Measurements from ENCODE around the gene TNFAIP1. TPM values are rescaled to one million over a fixed set of nuclear protein-coding genes. Genes with fewer than 3 reads are reported as not detected.

TNFAIP1 gene
- polyA plus RNA-seq, 2 of the 4 experiments (the other 2 are of a cell fraction), result 38.8 to 68.3 TPM

GRCh38 chr17:28367641-28368305 lies 32.2 kb downstream of the TNFAIP1 start:
- Histone ChIP-seq H3K4me1 (peaks cover 28% of the 10 kb centered on the region), H3K4me3 (no peak overlapping the region), H3K9me3 (no peaks in the 10 kb centered on the region), H3K4me2 (no peak overlapping the region), H3K27ac (peak overlapping the region in 1 of 2 experiments; percentile 87; a peak in 3 of 6 replicates)
- FAIRE-seq (no peak), DNase-seq (ENCODE audit: low read depth in 1 of 2, low spot score in 1 of 2) (no peak), ATAC-seq (no peak)
- TF ChIP-seq CBX8 (IDR thresholded peaks at IDR 0.05) (no peak), CHD2 (IDR thresholded peaks at IDR 0.05; ENCODE audit: low read length, partially characterized antibody) (no peak), POLR2AphosphoS2 (conservative IDR thresholded peaks at IDR 0.05; ENCODE audit: low read length) (no peak), RAD21 (conservative IDR thresholded peaks at IDR 0.05 in 1 of 2, IDR thresholded peaks at IDR 0.05 in 1 of 2) (no peak), NR3C1 (IDR thresholded peaks at IDR 0.05) (no peak), NFE2L2 (conservative IDR thresholded peaks at IDR 0.05; ENCODE audit: low read length) (no peak), KDM5A (IDR thresholded peaks at IDR 0.05) (no peak), TFCP2L1 (CRISPR knock-in tag; IDR thresholded peaks at IDR 0.05) (no peak), PHF8 (IDR thresholded peaks at IDR 0.05; ENCODE audit: borderline replicate concordance, low read depth) (no peak), E2F6 (IDR thresholded peaks at IDR 0.05; ENCODE audit: borderline replicate concordance, low read depth) (no peak), SMC3 (IDR thresholded peaks at IDR 0.05) (no peak), JUN (IDR thresholded peaks at IDR 0.05) (no peak), RNF2 (IDR thresholded peaks at IDR 0.05; ENCODE audit: borderline replicate concordance, low read depth) (no peak), SREBF2 (IDR thresholded peaks at IDR 0.05) (no peak)
- POLR2A ChIA-PET, result interaction anchor here (0.6 to 2.3 kb wide), 4 partner anchors 9 to 36 kb away, joined by 3 to 27 read pairs (median 6); partner anchors contain the start of gene POLDIP2
- WGBS (ENCODE audit: missing lambda C conversion rate), result 89% methylated on average over 21 of the region's 21 CpGs
- CTCF ChIA-PET, result interaction anchor here (1.0 to 5.5 kb wide), 4 partner anchors 10 to 173 kb away, joined by 3 to 27 read pairs (median 6); partner anchors contain the start of gene POLDIP2

DNA sequence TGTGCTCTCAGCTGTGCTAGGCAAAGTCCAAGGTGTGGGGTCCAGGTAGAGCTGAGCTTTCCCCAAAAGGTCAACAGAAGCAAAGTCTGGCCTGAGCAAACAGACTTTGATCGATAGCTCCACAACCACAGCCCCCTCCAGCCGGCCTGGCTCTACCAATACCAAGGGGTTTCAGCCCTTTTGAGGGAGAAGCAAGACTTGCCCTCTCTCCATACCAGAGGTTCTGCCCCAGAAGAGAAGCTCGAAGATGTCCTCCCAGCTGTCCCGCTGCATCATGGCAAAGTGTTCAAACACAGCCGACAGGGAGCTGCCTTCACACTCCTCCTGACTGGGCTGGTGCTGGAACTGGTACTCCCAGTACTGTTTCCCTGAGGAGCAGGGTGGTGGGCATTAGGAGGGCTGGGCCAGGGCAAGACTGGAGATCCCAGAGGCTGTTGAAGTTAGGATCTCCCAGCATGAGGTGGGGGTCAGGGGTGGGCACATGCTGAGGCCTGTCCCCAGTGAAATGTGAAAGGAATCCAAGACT lies 32.8 kb downstream of the TNFAIP1 start:
- FAIRE-seq (no peak), DNase-seq (ENCODE audit: low read depth in 1 of 2, low spot score in 1 of 2) (no peak), ATAC-seq (no peak)
- TF ChIP-seq RARB (CRISPR knock-in tag; IDR thresholded peaks at IDR 0.05) (no peak), CHD4 (IDR thresholded peaks at IDR 0.05; ENCODE audit: borderline replicate concordance) (no peak), SREBF2 (IDR thresholded peaks at IDR 0.05) (no peak), JUN (IDR thresholded peaks at IDR 0.05) (no peak), EHMT2 (IDR thresholded peaks at IDR 0.05; ENCODE audit: low read depth) (no peak), MYC (IDR thresholded peaks at IDR 0.05; ENCODE audit: borderline replicate concordance, low read length) (no peak), ZSCAN20 (CRISPR knock-in tag; IDR thresholded peaks at IDR 0.05) (no peak), BHLHE40 (IDR thresholded peaks at IDR 0.05; ENCODE audit: low read depth, low read length) (no peak), CHD2 (IDR thresholded peaks at IDR 0.05; ENCODE audit: low read length, partially characterized antibody) (no peak), EP300 (IDR thresholded peaks at IDR 0.05) (no peak), RAD21 (conservative IDR thresholded peaks at IDR 0.05 in 1 of 2, IDR thresholded peaks at IDR 0.05 in 1 of 2) (no peak), FOSL2 (IDR thresholded peaks at IDR 0.05) (no peak), FOSL2 (CRISPR knock-in tag; IDR thresholded peaks at IDR 0.05) (no peak), KDM5A (IDR thresholded peaks at IDR 0.05) (no peak), E2F6 (IDR thresholded peaks at IDR 0.05; ENCODE audit: borderline replicate concordance, low read depth) (no peak), SMC3 (IDR thresholded peaks at IDR 0.05) (no peak), HOXB13 (CRISPR knock-in tag; IDR thresholded peaks at IDR 0.05; ENCODE audit: low read depth) (no peak), FOSB (CRISPR knock-in tag; IDR thresholded peaks at IDR 0.05) (no peak), CTCF (IDR thresholded peaks at IDR 0.05) (no peak)
- TF ChIP-seq, protein P1, sequence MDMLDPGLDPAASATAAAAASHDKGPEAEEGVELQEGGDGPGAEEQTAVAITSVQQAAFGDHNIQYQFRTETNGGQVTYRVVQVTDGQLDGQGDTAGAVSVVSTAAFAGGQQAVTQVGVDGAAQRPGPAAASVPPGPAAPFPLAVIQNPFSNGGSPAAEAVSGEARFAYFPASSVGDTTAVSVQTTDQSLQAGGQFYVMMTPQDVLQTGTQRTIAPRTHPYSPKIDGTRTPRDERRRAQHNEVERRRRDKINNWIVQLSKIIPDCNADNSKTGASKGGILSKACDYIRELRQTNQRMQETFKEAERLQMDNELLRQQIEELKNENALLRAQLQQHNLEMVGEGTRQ (IDR thresholded peaks at IDR 0.05), result no peak
- TF ChIP-seq, protein P2, sequence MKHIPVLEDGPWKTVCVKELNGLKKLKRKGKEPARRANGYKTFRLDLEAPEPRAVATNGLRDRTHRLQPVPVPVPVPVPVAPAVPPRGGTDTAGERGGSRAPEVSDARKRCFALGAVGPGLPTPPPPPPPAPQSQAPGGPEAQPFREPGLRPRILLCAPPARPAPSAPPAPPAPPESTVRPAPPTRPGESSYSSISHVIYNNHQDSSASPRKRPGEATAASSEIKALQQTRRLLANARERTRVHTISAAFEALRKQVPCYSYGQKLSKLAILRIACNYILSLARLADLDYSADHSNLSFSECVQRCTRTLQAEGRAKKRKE (CRISPR knock-in tag; IDR thresholded peaks at IDR 0.05; ENCODE audit: low read depth), result no peak
- no peak overlapping the region for H3K4me2 ChIP-seq
- H3K4me1 ChIP-seq, result peaks cover 30% of the 10 kb centered on the region
- H3K9me3 ChIP-seq, result no peaks in the 10 kb centered on the region
- H3K27ac ChIP-seq, result peak overlapping the region in 1 of 2 experiments; percentile 87; a peak in 3 of 6 replicates
- H3K4me3 ChIP-seq, result no peak overlapping the region
- CTCF ChIA-PET, result interaction anchor here (1.0 to 5.5 kb wide), 6 partner anchors 10 to 173 kb away, joined by 3 to 27 read pairs (median 6); partner anchors contain the start of gene POLDIP2
- 78% methylated on average over 5 of the region's 5 CpGs for WGBS (ENCODE audit: missing lambda C conversion rate)
- POLR2A ChIA-PET, result interaction anchor here (0.6 to 1.3 kb wide), 4 partner anchors 10 to 36 kb away, joined by 3 to 9 read pairs (median 4); partner anchors contain the start of gene POLDIP2
